NCI-H2107 treated with DMSO at 0.1 percent for 48 hours (cell line): ENCODE data around the gene RHBDL1.
"Not testable (repeated sequence)": the region's sequence is repeated elsewhere in the genome, so short reads cannot be mapped to it uniquely, and the experiment has no call there.

Experiments
- DNase-seq: peaks from one replicate; lab custom pipeline; 2025; ENCODE audit not compliant: unreplicated experiment; lab: John Stamatoyannopoulos, UW

The RHBDL1 gene

GRCh38 chr16:684071-684794 is 8.8 kb downstream of the RHBDL1 start, which contains the start of gene JMJD8:
TSS of gene JMJD8 (minus strand) at chr16:684334. CDS start at chr16:684319, 15 bp downstream.
- DNase-seq, result peak; percentile 83

- DNase-seq, result peak; percentile 78
Measured at GRCh38 chr16:684961-685696, 9.7 kb downstream of the RHBDL1 start.

- DNase-seq, result no peak
Measured at GRCh38 chr16:685967-686366, 10.5 kb downstream of the RHBDL1 start.

GRCh38 chr16:686459-687260 is 11.2 kb downstream of the RHBDL1 start:
- no peak for DNase-seq

- DNase-seq, result no peak
Measured at GRCh38 chr16:687499-687898, 12.0 kb downstream of the RHBDL1 start.

- DNase-seq, result no peak
Measured at GRCh38 chr16:689175-689897, 13.9 kb downstream of the RHBDL1 start.

GRCh38 chr16:691242-691641 is 15.8 kb downstream of the RHBDL1 start:
- not testable (repeated sequence) for DNase-seq

GRCh38 chr16:692356-693108 is 17.1 kb downstream of the RHBDL1 start:
- DNase-seq, result no peak

GRCh38 chr16:693364-693763 is 17.9 kb downstream of the RHBDL1 start:
- DNase-seq, result no peak

- DNase-seq, result no peak
Measured at GRCh38 chr16:693766-694165, 18.3 kb downstream of the RHBDL1 start.

GRCh38 chr16:694187-694862 is 18.9 kb downstream of the RHBDL1 start:
- DNase-seq, result no peak

GRCh38 chr16:694863-695354 is 19.4 kb downstream of the RHBDL1 start:
- no peak for DNase-seq

GRCh38 chr16:695355-696089 is 20.1 kb downstream of the RHBDL1 start:
- DNase-seq, result peak; percentile 84

GRCh38 chr16:698911-699671 is 23.6 kb downstream of the RHBDL1 start:
- no peak for DNase-seq

- no peak for DNase-seq
Measured at GRCh38 chr16:700684-701584, 25.5 kb downstream of the RHBDL1 start.

GRCh38 chr16:702341-702740 is 26.9 kb downstream of the RHBDL1 start:
- no peak for DNase-seq

- no peak for DNase-seq
Measured at GRCh38 chr16:703406-703805, 27.9 kb downstream of the RHBDL1 start.
